Neuronal stem cell (in vitro differentiated cells): ENCODE data around the gene HEPACAM2.

ENCODE experiments used
- DNase-seq: peaks from one replicate; pipeline ENCODE4 v3.0.0-alpha.2; 2013; ENCODE audit warnings: low spot score
- H2AFZ ChIP-seq: one replicate; pipeline ENCODE4 v1.6.1; 2013; ENCODE audit warnings: mild to moderate bottlenecking, low read length, inconsistent platforms
- H2AK5ac ChIP-seq: 2 replicates; pipeline ENCODE4 v1.6.1; 2013; ENCODE audit warnings: low read depth, mild to moderate bottlenecking, inconsistent platforms, low read length, moderate library complexity, mixed read lengths
- H2BK120ac ChIP-seq: 2 replicates; pipeline ENCODE4 v1.6.1; 2013; ENCODE audit warnings: low read depth, mild to moderate bottlenecking, inconsistent platforms, low read length, moderate library complexity, mixed read lengths
- H2BK12ac ChIP-seq: one replicate; pipeline ENCODE4 v1.6.1; 2013; ENCODE audit warnings: low read length, inconsistent platforms
- H2BK15ac ChIP-seq: 2 replicates; pipeline ENCODE4 v1.6.1; 2013; ENCODE audit warnings: mild to moderate bottlenecking, low read length, inconsistent platforms, mixed read lengths
- H2BK5ac ChIP-seq: one replicate; pipeline ENCODE4 v1.6.1; 2013; ENCODE audit warnings: inconsistent platforms, mild to moderate bottlenecking, low read length, moderate library complexity
- H3K14ac ChIP-seq: one replicate; pipeline ENCODE4 v1.6.1; 2013; ENCODE audit warnings: low read length, inconsistent platforms
- H3K18ac ChIP-seq: 2 replicates; pipeline ENCODE4 v1.6.1; 2013; ENCODE audit warnings: low read length, inconsistent platforms
- H3K23ac ChIP-seq: 2 replicates; pipeline ENCODE4 v1.6.1; 2013; ENCODE audit warnings: low read depth, mild to moderate bottlenecking, mixed read lengths, low read length, inconsistent platforms; ENCODE audit not compliant: poor library complexity
- H3K27ac ChIP-seq: replicated peaks from 3 replicates; pipeline ENCODE4 v1.5.1; 2013; ENCODE audit warnings: low read length, inconsistent platforms
- H3K27me3 ChIP-seq, 3 experiments: 2 replicates each; pipeline ENCODE4 v1.6.1; 2013; ENCODE audit warnings: low read length in 3 of 3, mild to moderate bottlenecking in 2 of 3, inconsistent platforms in 1 of 3, low read depth in 1 of 3, mixed read lengths in 1 of 3, moderate library complexity in 1 of 3; ENCODE audit not compliant: control insufficient read depth in 3 of 3, insufficient read depth in 3 of 3
- H3K36me3 ChIP-seq, 2 donors: replicated peaks in 1 of 2; 2 replicates each; pipeline ENCODE4 v1.6.1; 2013; ENCODE audit warnings: low read length in 2 of 2; ENCODE audit not compliant: control insufficient read depth in 2 of 2, insufficient read depth in 2 of 2
- H3K4ac ChIP-seq: 2 replicates; pipeline ENCODE4 v1.6.1; 2013; ENCODE audit warnings: inconsistent platforms, mild to moderate bottlenecking, low read length, moderate library complexity
- H3K4me1 ChIP-seq, 2 donors: 1 replicate in 1 of 2; 2 replicates in 1 of 2; pipeline ENCODE4 v1.6.1; 2013; ENCODE audit warnings: low read length in 2 of 2, low read depth in 1 of 2; ENCODE audit not compliant: control insufficient read depth in 2 of 2, insufficient read depth in 1 of 2
- H3K4me2 ChIP-seq: one replicate; pipeline ENCODE4 v1.6.1; 2013; ENCODE audit warnings: mild to moderate bottlenecking, low read length, inconsistent platforms; ENCODE audit not compliant: insufficient read depth, poor library complexity, severe bottlenecking
- H3K4me3 ChIP-seq, 2 donors: 2 replicates each; pipeline ENCODE4 v1.5.1; 2013; ENCODE audit warnings: low read length in 2 of 2, mild to moderate bottlenecking in 2 of 2, inconsistent platforms in 1 of 2, moderate library complexity in 1 of 2
- H3K79me1 ChIP-seq: one replicate; pipeline ENCODE4 v1.6.1; 2013; ENCODE audit warnings: low read depth, mild to moderate bottlenecking, inconsistent platforms, low read length, moderate library complexity
- H3K9ac ChIP-seq: one replicate; pipeline ENCODE4 v1.6.1; 2013; ENCODE audit warnings: mild to moderate bottlenecking, low read depth, low read length, inconsistent platforms; ENCODE audit not compliant: poor library complexity
- H3K9me3 ChIP-seq, 2 donors: replicated peaks in 1 of 2; 2 replicates each; pipeline versions ENCODE3 to v1.6.1; 2013; ENCODE audit warnings: low read length in 2 of 2, mild to moderate bottlenecking in 2 of 2, inconsistent platforms in 1 of 2, low read depth in 1 of 2, mixed read lengths in 1 of 2, moderate library complexity in 1 of 2; ENCODE audit not compliant: control insufficient read depth in 2 of 2, insufficient read depth in 1 of 2
- H4K8ac ChIP-seq: one replicate; pipeline ENCODE4 v1.6.1; 2013; ENCODE audit warnings: low read depth, mild to moderate bottlenecking, inconsistent platforms, low read length, moderate library complexity
- H4K91ac ChIP-seq: one replicate; pipeline ENCODE4 v1.6.1; 2013; ENCODE audit warnings: low read length, low read depth, mild to moderate bottlenecking, inconsistent platforms; ENCODE audit not compliant: poor library complexity
- WGBS, 2 donors: extraction: QIAGEN DNeasy Blood & Tissue Kit; methylation state at CpG; one replicate each; pipeline ENCODE4 v1.1.7; 2013; ENCODE audit warnings: missing lambda C conversion rate in 2 of 2, mixed read lengths in 1 of 2; ENCODE audit not compliant: insufficient read length in 2 of 2, insufficient replicate concordance in 1 of 2; ENCODE audit errors: extremely low coverage in 2 of 2; 5-methylcytosine and 5-hydroxymethylcytosine counted together

The HEPACAM2 gene

DNA sequence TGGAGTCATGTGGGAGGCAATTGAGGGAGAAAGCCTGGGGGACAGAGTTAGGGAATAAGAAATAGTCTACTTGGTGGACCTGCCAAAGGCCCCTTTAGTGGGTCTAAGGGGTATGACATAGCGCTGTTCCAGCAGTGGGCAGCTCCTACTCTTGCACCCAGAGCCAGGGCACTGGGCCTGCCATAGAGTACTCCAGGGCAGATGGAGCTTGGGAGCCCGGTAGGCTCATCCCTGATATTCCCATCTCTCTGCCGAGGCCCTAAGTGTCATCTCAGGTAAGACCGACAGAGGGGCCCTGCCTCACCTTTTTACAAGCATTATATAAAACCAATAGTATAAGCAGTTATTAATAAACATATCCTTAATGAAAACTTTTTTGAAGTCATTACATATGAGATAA lies 87.7 kb downstream of the HEPACAM2 start:
- no peak for DNase-seq
- Histone ChIP-seq H2BK5ac (no peak overlapping the region), H3K79me1 (no peaks in the 10 kb centered on the region), H3K18ac (no peak overlapping the region), H2BK12ac (no peak overlapping the region), H3K4ac (no peak overlapping the region), H3K27me3 (peaks cover 0 to 12% (median 0%) of the 10 kb centered on the region in 3 experiments), H3K23ac (no peak overlapping the region), H3K4me1 (no peaks in the 10 kb centered on the region), H3K4me3 (no peak overlapping the region), H3K4me2 (no peak overlapping the region), H3K9me3 (no peaks in the 10 kb centered on the region), H4K91ac (no peak overlapping the region), H3K36me3 (no peaks in the 10 kb centered on the region), H3K9ac (no peak overlapping the region), H3K14ac (no peak overlapping the region), H4K8ac (no peak overlapping the region), H2BK120ac (no peak overlapping the region), H2AFZ (no peak overlapping the region), H3K27ac (no peak overlapping the region), H2AK5ac (no peak overlapping the region), H2BK15ac (no peak overlapping the region)
- no CpG with 5 or more reads among the region's 4 CpGs for WGBS, 2 donors
